ENCODE results near the gene DNAH8.

Gene DNAH8

GRCh38 chr6:38824243-38824894 lies 109.3 kb downstream of the DNAH8 start:
- H3K4me3 ChIP-seq = no peak overlapping the region
- H3K27me3 ChIP-seq = no peaks in the 10 kb centered on the region
- H3K9ac ChIP-seq = no peak overlapping the region
- no peak overlapping the region for H3K27ac ChIP-seq
- no peak overlapping the region for H3K4me2 ChIP-seq
- H3K9me3 ChIP-seq = no peaks in the 10 kb centered on the region
- TF ChIP-seq Cebpa-rat (IDR thresholded peaks at IDR 0.05) = no peak
- H4K20me1 ChIP-seq = no peaks in the 10 kb centered on the region
- no peaks in the 10 kb centered on the region for H3K36me3 ChIP-seq
- H3K4me1 ChIP-seq = no peaks in the 10 kb centered on the region

GRCh38 chr6:38827024-38827423 lies 111.9 kb downstream of the DNAH8 start:
- no peak overlapping the region for H3K9ac ChIP-seq

GRCh38 chr6:38831865-38832264 lies 116.8 kb downstream of the DNAH8 start:
- TF ChIP-seq Cebpa-rat (IDR thresholded peaks at IDR 0.05) = no peak
- no peak overlapping the region for H3K27ac ChIP-seq
- no peaks in the 10 kb centered on the region for H3K4me1 ChIP-seq
- no peaks in the 10 kb centered on the region for H3K27me3 ChIP-seq
- H3K36me3 ChIP-seq = no peaks in the 10 kb centered on the region
- no peak overlapping the region for H3K4me2 ChIP-seq
- no peak overlapping the region for H3K4me3 ChIP-seq
- no peaks in the 10 kb centered on the region for H4K20me1 ChIP-seq
- H3K9me3 ChIP-seq = no peaks in the 10 kb centered on the region
- H3K9ac ChIP-seq = no peak overlapping the region

More at GRCh38 chr6:38827024-38827423, 111.9 kb downstream of the DNAH8 start:
- no peak overlapping the region for H3K4me2 ChIP-seq
- H3K9me3 ChIP-seq = no peaks in the 10 kb centered on the region
- no peaks in the 10 kb centered on the region for H3K27me3 ChIP-seq
- no peak overlapping the region for H3K27ac ChIP-seq
- H3K4me3 ChIP-seq = no peak overlapping the region
- no peaks in the 10 kb centered on the region for H4K20me1 ChIP-seq
- no peak for TF ChIP-seq Cebpa-rat (IDR thresholded peaks at IDR 0.05)
- no peaks in the 10 kb centered on the region for H3K4me1 ChIP-seq
- H3K36me3 ChIP-seq = no peaks in the 10 kb centered on the region

- Histone ChIP-seq H3K36me3 (no peaks in the 10 kb centered on the region), H4K20me1 (no peaks in the 10 kb centered on the region), H3K4me1 (no peaks in the 10 kb centered on the region), H3K27ac (no peak overlapping the region), H3K4me3 (no peak overlapping the region), H3K9ac (no peak overlapping the region), H3K27me3 (no peaks in the 10 kb centered on the region), H3K4me2 (no peak overlapping the region), H3K9me3 (no peaks in the 10 kb centered on the region)
- TF ChIP-seq Cebpa-rat (IDR thresholded peaks at IDR 0.05) = no peak
Observed at GRCh38 chr6:38833320-38833719, 118.2 kb downstream of the DNAH8 start.

GRCh38 chr6:38836585-38836984 lies 121.5 kb downstream of the DNAH8 start:
- Histone ChIP-seq H3K9ac (no peak overlapping the region), H3K4me2 (no peak overlapping the region), H4K20me1 (no peaks in the 10 kb centered on the region), H3K36me3 (no peaks in the 10 kb centered on the region), H3K27ac (no peak overlapping the region), H3K27me3 (no peaks in the 10 kb centered on the region), H3K9me3 (no peaks in the 10 kb centered on the region), H3K4me3 (no peak overlapping the region), H3K4me1 (no peaks in the 10 kb centered on the region)
- TF ChIP-seq Cebpa-rat (IDR thresholded peaks at IDR 0.05) = no peak

- no peak for TF ChIP-seq Cebpa-rat (IDR thresholded peaks at IDR 0.05)
- no peak overlapping the region for H3K4me2 ChIP-seq
Observed at GRCh38 chr6:38837101-38837500, 122.0 kb downstream of the DNAH8 start.

GRCh38 chr6:38843798-38844197 lies 128.7 kb downstream of the DNAH8 start:
- Histone ChIP-seq H3K4me1 (no peaks in the 10 kb centered on the region), H3K4me3 (no peak overlapping the region), H3K27ac (no peak overlapping the region), H4K20me1 (no peaks in the 10 kb centered on the region), H3K9me3 (no peaks in the 10 kb centered on the region), H3K4me2 (no peak overlapping the region), H3K27me3 (no peaks in the 10 kb centered on the region), H3K9ac (no peak overlapping the region), H3K36me3 (no peaks in the 10 kb centered on the region)
- no peak for TF ChIP-seq Cebpa-rat (IDR thresholded peaks at IDR 0.05)

More at GRCh38 chr6:38837101-38837500, 122.0 kb downstream of the DNAH8 start:
- Histone ChIP-seq H3K4me1 (no peaks in the 10 kb centered on the region), H3K4me3 (no peak overlapping the region), H4K20me1 (no peaks in the 10 kb centered on the region), H3K27me3 (no peaks in the 10 kb centered on the region), H3K9ac (no peak overlapping the region), H3K9me3 (no peaks in the 10 kb centered on the region), H3K36me3 (no peaks in the 10 kb centered on the region), H3K27ac (no peak overlapping the region)

- Histone ChIP-seq H3K27ac (no peak overlapping the region), H4K20me1 (no peaks in the 10 kb centered on the region), H3K36me3 (no peaks in the 10 kb centered on the region), H3K4me2 (no peak overlapping the region), H3K27me3 (no peaks in the 10 kb centered on the region), H3K9me3 (no peaks in the 10 kb centered on the region), H3K4me1 (no peaks in the 10 kb centered on the region), H3K9ac (no peak overlapping the region), H3K4me3 (no peak overlapping the region)
- no peak for TF ChIP-seq Cebpa-rat (IDR thresholded peaks at IDR 0.05)
Observed at GRCh38 chr6:38845931-38846330, 130.8 kb downstream of the DNAH8 start.

- no peak overlapping the region for H3K4me3 ChIP-seq
- no peak overlapping the region for H3K27ac ChIP-seq
- H3K9ac ChIP-seq = no peak overlapping the region
- H3K9me3 ChIP-seq = no peaks in the 10 kb centered on the region
- H3K4me2 ChIP-seq = no peak overlapping the region
- H3K27me3 ChIP-seq = no peaks in the 10 kb centered on the region
- H4K20me1 ChIP-seq = no peaks in the 10 kb centered on the region
- H3K36me3 ChIP-seq = no peaks in the 10 kb centered on the region
- no peaks in the 10 kb centered on the region for H3K4me1 ChIP-seq
- TF ChIP-seq Cebpa-rat (IDR thresholded peaks at IDR 0.05) = no peak
Observed at GRCh38 chr6:38846361-38846760, 131.2 kb downstream of the DNAH8 start.

- no peaks in the 10 kb centered on the region for H3K4me1 ChIP-seq
- H3K27me3 ChIP-seq = no peaks in the 10 kb centered on the region
- TF ChIP-seq Cebpa-rat (IDR thresholded peaks at IDR 0.05) = no peak
- H3K4me2 ChIP-seq = no peak overlapping the region
- no peaks in the 10 kb centered on the region for H3K9me3 ChIP-seq
- H3K4me3 ChIP-seq = no peak overlapping the region
- H3K9ac ChIP-seq = no peak overlapping the region
- H3K27ac ChIP-seq = no peak overlapping the region
- H4K20me1 ChIP-seq = no peaks in the 10 kb centered on the region
- no peaks in the 10 kb centered on the region for H3K36me3 ChIP-seq
Observed at GRCh38 chr6:38846844-38847243, 131.7 kb downstream of the DNAH8 start.

GRCh38 chr6:38847497-38847896 lies 132.4 kb downstream of the DNAH8 start:
- H3K27me3 ChIP-seq = no peaks in the 10 kb centered on the region
- no peaks in the 10 kb centered on the region for H4K20me1 ChIP-seq
- H3K27ac ChIP-seq = no peak overlapping the region
- no peak overlapping the region for H3K9ac ChIP-seq
- H3K4me3 ChIP-seq = no peak overlapping the region
- no peak for TF ChIP-seq Cebpa-rat (IDR thresholded peaks at IDR 0.05)
- no peaks in the 10 kb centered on the region for H3K4me1 ChIP-seq
- no peak overlapping the region for H3K4me2 ChIP-seq
- H3K36me3 ChIP-seq = no peaks in the 10 kb centered on the region
- no peaks in the 10 kb centered on the region for H3K9me3 ChIP-seq

Data from BLaER1 (cell line).